Stimulated activated CD8-positive, alpha-beta memory T cell treated with anti-CD3 and anti-CD28 coated beads, Interleukin-15, amount 100 ng/mL, for 4 hours (primary cell): ENCODE measurements around the gene PGPEP1.
"Not testable (repeated sequence)": the region's sequence is repeated elsewhere in the genome, so short reads cannot be mapped to it uniquely, and the experiment has no call there.

Experiments
- DNase-seq, 2 donors: peaks; one replicate each; pipeline ENCODE4 v3.0.0-alpha.2; 2020; ENCODE audit warnings: low read depth in 2 of 2

PGPEP1 gene

GRCh38 chr19:18308051-18308947 is 32.1 kb upstream of the PGPEP1 start:
- no peak for DNase-seq

- DNase-seq: no peak
Observed at GRCh38 chr19:18308948-18309325, 31.5 kb upstream of the PGPEP1 start.

GRCh38 chr19:18309525-18310064 is 30.8 kb upstream of the PGPEP1 start:
- DNase-seq: no peak

GRCh38 chr19:18310118-18310909 is 30.1 kb upstream of the PGPEP1 start:
- DNase-seq: no peak

GRCh38 chr19:18310966-18311365 is 29.4 kb upstream of the PGPEP1 start:
- no peak for DNase-seq

GRCh38 chr19:18311502-18312091 is 28.8 kb upstream of the PGPEP1 start:
- DNase-seq: no peak

- DNase-seq: no peak
Observed at GRCh38 chr19:18312092-18312534, 28.3 kb upstream of the PGPEP1 start.

GRCh38 chr19:18313398-18313797 is 27.0 kb upstream of the PGPEP1 start:
- no peak for DNase-seq

GRCh38 chr19:18317961-18318800 is 22.2 kb upstream of the PGPEP1 start:
- no peak for DNase-seq

- DNase-seq: no peak
Observed at GRCh38 chr19:18319591-18320135, 20.7 kb upstream of the PGPEP1 start.

GRCh38 chr19:18320865-18321733 is 19.3 kb upstream of the PGPEP1 start:
- no peak for DNase-seq

GRCh38 chr19:18321734-18322102 is 18.7 kb upstream of the PGPEP1 start:
- no peak for DNase-seq

GRCh38 chr19:18322318-18322758 is 18.1 kb upstream of the PGPEP1 start:
- no peak for DNase-seq

GRCh38 chr19:18322759-18323460 is 17.5 kb upstream of the PGPEP1 start, which contains the start of gene LSM4:
Gene LSM4 (minus strand): TSS chr19:18323076. CDS start chr19:18323020, 56 bp downstream.
- peak; percentile 99 for DNase-seq

- not testable (repeated sequence) for DNase-seq
Observed at GRCh38 chr19:18324373-18324731, 16.0 kb upstream of the PGPEP1 start.

GRCh38 chr19:18326772-18327171 is 13.6 kb upstream of the PGPEP1 start:
- no peak for DNase-seq

GRCh38 chr19:18328340-18329034 is 11.9 kb upstream of the PGPEP1 start:
- peak; percentile 64 to 82 for DNase-seq

GRCh38 chr19:18329035-18329376 is 11.4 kb upstream of the PGPEP1 start:
- DNase-seq: no peak

GRCh38 chr19:18330868-18331267 is 9.5 kb upstream of the PGPEP1 start:
- no peak for DNase-seq
